Liver (tissue), 9 donors: Measurements from ENCODE around the gene TMEM109. TPM values are rescaled to one million over a fixed set of nuclear protein-coding genes. Genes with fewer than 3 reads are reported as not detected.

ENCODE experiments used
- DNase-seq: peaks from one replicate; pipeline ENCODE4 v3.0.0-alpha.2; 2017; ENCODE audit warnings: low spot score
- H3K27ac ChIP-seq, 2 donors: one replicate each; pipeline ENCODE4 v1.7.0; 2013; ENCODE audit warnings: inconsistent platforms in 2 of 2, low read length in 2 of 2, control low read depth in 1 of 2, low read depth in 1 of 2, mild to moderate bottlenecking in 1 of 2
- H3K27me3 ChIP-seq, 4 donors: one replicate each; pipeline versions ENCODE4 v1.6.1 to v1.7.0; 2013; ENCODE audit warnings: low read length in 3 of 4, inconsistent platforms in 1 of 4, mild to moderate bottlenecking in 1 of 4, moderate library complexity in 1 of 4; ENCODE audit not compliant: control insufficient read depth in 4 of 4, insufficient read depth in 4 of 4
- H3K36me3 ChIP-seq, 4 donors: one replicate each; pipeline versions ENCODE4 v1.6.1 to v1.7.0; 2013; ENCODE audit warnings: low read length in 3 of 4, mild to moderate bottlenecking in 3 of 4, low read depth in 1 of 4, moderate library complexity in 1 of 4; ENCODE audit not compliant: control insufficient read depth in 4 of 4, insufficient read depth in 3 of 4
- H3K4me1 ChIP-seq, 4 donors: one replicate each; pipeline versions ENCODE4 v1.6.1 to v1.7.0; 2013; ENCODE audit warnings: low read length in 3 of 4, mild to moderate bottlenecking in 3 of 4, moderate library complexity in 1 of 4; ENCODE audit not compliant: control insufficient read depth in 4 of 4, insufficient read depth in 4 of 4
- H3K4me3 ChIP-seq, 3 donors: one replicate each; pipeline versions ENCODE4 v1.6.1 to v1.7.0; 2013; ENCODE audit warnings: low read length in 3 of 3, control low read depth in 1 of 3, low read depth in 1 of 3, mild to moderate bottlenecking in 1 of 3
- H3K9ac ChIP-seq, 2 donors: one replicate each; pipeline ENCODE4 v1.7.0; 2013; ENCODE audit warnings: low read length in 2 of 2, mild to moderate bottlenecking in 2 of 2, moderate library complexity in 2 of 2, control low read depth in 1 of 2, low read depth in 1 of 2
- H3K9me3 ChIP-seq, 4 donors: one replicate each; pipeline versions ENCODE4 v1.6.1 to v1.7.0; 2013; ENCODE audit warnings: low read length in 3 of 4; ENCODE audit not compliant: control insufficient read depth in 4 of 4
- ATF3 ChIP-seq: IDR thresholded peaks from 2 replicates; pipeline ENCODE4 v1.6.1; 2016; ENCODE audit warnings: antibody characterized with exemption
- CTCF ChIP-seq: fragments of 150-350 bp; IDR thresholded peaks from 2 replicates; pipeline ENCODE4 v1.5.1; 2017; ENCODE audit warnings: improper control_type of control experiment, low read depth, low read length; ENCODE audit not compliant: missing input control
- EGR1 ChIP-seq, 2 donors: IDR thresholded peaks; 2 replicates each; pipeline ENCODE4 v1.6.1; 2016 to 2018; ENCODE audit warnings: antibody characterized with exemption in 2 of 2, low read depth in 2 of 2
- FOXA1 ChIP-seq: IDR thresholded peaks from 2 replicates; pipeline ENCODE4 v1.6.1; 2016; ENCODE audit warnings: antibody characterized with exemption
- FOXA2 ChIP-seq: IDR thresholded peaks from 2 replicates; pipeline ENCODE4 v1.6.1; 2016; ENCODE audit warnings: antibody characterized with exemption
- GABPA ChIP-seq, 2 donors: IDR thresholded peaks in 1 of 2; conservative IDR thresholded peaks in 1 of 2; 2 replicates each; pipeline ENCODE4 v1.6.1; 2016; ENCODE audit warnings: antibody characterized with exemption in 2 of 2, mild to moderate bottlenecking in 1 of 2, moderate library complexity in 1 of 2
- HNF4A ChIP-seq, 2 donors: conservative IDR thresholded peaks; 2 replicates each; pipeline ENCODE4 v1.6.1; 2016; ENCODE audit warnings: antibody characterized with exemption in 2 of 2, mild to moderate bottlenecking in 2 of 2
- HNF4G ChIP-seq: IDR thresholded peaks from 2 replicates; pipeline ENCODE4 v1.6.1; 2016; ENCODE audit warnings: antibody characterized with exemption
- JUND ChIP-seq, 2 donors: IDR thresholded peaks; 2 replicates each; pipeline ENCODE4 v1.6.1; 2016; ENCODE audit warnings: antibody characterized with exemption in 2 of 2
- MAX ChIP-seq: IDR thresholded peaks from 2 replicates; pipeline ENCODE4 v1.6.1; 2016; ENCODE audit warnings: antibody characterized with exemption
- NR2F2 ChIP-seq: IDR thresholded peaks from 2 replicates; pipeline ENCODE4 v1.6.1; 2016; ENCODE audit warnings: antibody characterized with exemption
- RAD21 ChIP-seq, 2 donors: IDR thresholded peaks; 2 replicates each; pipeline ENCODE4 v1.6.1; 2016; ENCODE audit warnings: antibody characterized with exemption in 2 of 2, mild to moderate bottlenecking in 2 of 2
- REST ChIP-seq: IDR thresholded peaks from 2 replicates; pipeline ENCODE4 v1.6.1; 2016; ENCODE audit warnings: antibody characterized with exemption, mild to moderate bottlenecking
- RXRA ChIP-seq, 2 donors: IDR thresholded peaks; 2 replicates each; pipeline ENCODE4 v1.6.1; 2017 to 2018; ENCODE audit warnings: antibody characterized with exemption in 2 of 2, mild to moderate bottlenecking in 1 of 2
- SP1 ChIP-seq: IDR thresholded peaks from 2 replicates; pipeline ENCODE4 v1.6.1; 2018; ENCODE audit warnings: antibody characterized with exemption, mild to moderate bottlenecking
- TAF1 ChIP-seq: conservative IDR thresholded peaks from 2 replicates; pipeline ENCODE4 v1.6.1; 2016; ENCODE audit warnings: antibody characterized with exemption, mild to moderate bottlenecking
- YY1 ChIP-seq: IDR thresholded peaks from 2 replicates; pipeline ENCODE4 v1.6.1; 2016; ENCODE audit warnings: antibody characterized with exemption, mild to moderate bottlenecking
- WGBS: extraction: QIAGEN DNeasy Blood & Tissue Kit; methylation state at CpG from one replicate; pipeline ENCODE4 v1.1.7; 2013; 5-methylcytosine and 5-hydroxymethylcytosine counted together
- polyA plus RNA-seq, 2 donors: library from polyadenylated mRNA; stranded (reverse) in 1 of 2; unstranded in 1 of 2; fragments of 200-250 nt in 1 of 2; fragments of >200 nt in 1 of 2; fragmentation: Nextera tagmentation in 1 of 2; extraction: Ambion mirVana in 1 of 2; gene quantifications; one replicate each; pipeline versions ENCODE4 v1.2.1 to v1.2.3, GENCODE V29; 2013 to 2015
- total RNA-seq, 2 donors: library from RNA; depleted of rRNA; stranded (reverse); fragments of >200 nt; gene quantifications; one replicate each; pipeline ENCODE4 v1.2.3, GENCODE V29; 2014
- donor health status: healthy.
- donor health status: healthy.
- donor health status: healthy.
- donor health status: healthy.
- donor health status: healthy.

TMEM109 gene
- total and polyA plus RNA-seq, 4 donors: 20.6 to 40.3 (median 30.6) TPM

GRCh38 chr11:60918251-60918938 is 4.4 kb downstream of the TMEM109 start:
- Histone ChIP-seq H3K27me3 (no peaks in the 10 kb centered on the region), H3K27ac (no peak overlapping the region), H3K4me3 (no peak overlapping the region), H3K9me3 (no peaks in the 10 kb centered on the region), H3K9ac (no peak overlapping the region), H3K36me3 (peaks cover 8 to 32% (median 18%) of the 10 kb centered on the region in 4 donors), H3K4me1 (peaks cover under 1 to 20% (median 8%) of the 10 kb centered on the region in 4 donors)
- no peak for DNase-seq
- WGBS: 87% methylated on average over 4 of the region's 4 CpGs
- no peak for TF ChIP-seq RXRA (IDR thresholded peaks at IDR 0.05)
- TF ChIP-seq YY1: no peak
- TF ChIP-seq NR2F2: no peak
- TF ChIP-seq TAF1: no peak
- TF ChIP-seq FOXA1: no peak
- no peak for TF ChIP-seq EGR1 (IDR thresholded peaks at IDR 0.05; ENCODE audit: low read depth in 2 of 2)
- TF ChIP-seq MAX: no peak
- TF ChIP-seq SP1: no peak
- TF ChIP-seq GABPA (IDR thresholded peaks at IDR 0.05 in 1 of 2, conservative IDR thresholded peaks at IDR 0.05 in 1 of 2): no peak
- TF ChIP-seq RAD21 (IDR thresholded peaks at IDR 0.05): no peak
- no peak for TF ChIP-seq ATF3

GRCh38 chr11:60918939-60919265 is 4.9 kb downstream of the TMEM109 start:
- 77% methylated on average over 2 of the region's 2 CpGs for WGBS
- H3K4me1 ChIP-seq: peaks cover 0 to 19% (median 9%) of the 10 kb centered on the region in 4 donors
- H3K27me3 ChIP-seq: no peaks in the 10 kb centered on the region
- H3K9me3 ChIP-seq: no peaks in the 10 kb centered on the region
- peaks cover 8 to 32% (median 18%) of the 10 kb centered on the region in 4 donors for H3K36me3 ChIP-seq
- no peak overlapping the region for H3K9ac ChIP-seq
- DNase-seq: no peak
- H3K4me3 ChIP-seq: no peak overlapping the region
- TF ChIP-seq MAX (no peak), FOXA2 (no peak), RXRA (IDR thresholded peaks at IDR 0.05) (no peak), GABPA (IDR thresholded peaks at IDR 0.05 in 1 of 2, conservative IDR thresholded peaks at IDR 0.05 in 1 of 2) (no peak), SP1 (no peak), HNF4A (conservative IDR thresholded peaks at IDR 0.05) (no peak), ATF3 (no peak), REST (no peak), NR2F2 (no peak), RAD21 (IDR thresholded peaks at IDR 0.05) (no peak), JUND (IDR thresholded peaks at IDR 0.05) (no peak), FOXA1 (no peak), EGR1 (IDR thresholded peaks at IDR 0.05; ENCODE audit: low read depth in 2 of 2) (no peak), TAF1 (no peak), HNF4G (no peak), CTCF (no peak)
- H3K27ac ChIP-seq: no peak overlapping the region
